SK-N-SH (cell line): Measurements from ENCODE around the gene ANXA11. TPM values are rescaled to one million over a fixed set of nuclear protein-coding genes. Genes with fewer than 3 reads are reported as not detected.

ENCODE experiments used
- CTCF ChIA-PET: fragments of 300-600, 350-600 bp; formaldehyde crosslinking; extraction: SDS; loops from one replicate; lab custom pipeline; 2021; lab: Yijun Ruan, JAX
- POLR2A ChIA-PET: fragments of 350-600 bp; sonication (Branson Sonifier 250); formaldehyde crosslinking; extraction: SDS; loops from one replicate; lab custom pipeline; 2020; ENCODE audit warnings: antibody characterized with exemption, inconsistent platforms; lab: Yijun Ruan, JAX
- DNase-seq: peaks from one replicate; pipeline ENCODE4 v3.0.0; 2012
- H2AFZ ChIP-seq: fragments of 200-600 bp; sonication (generic); 2 replicates; pipeline ENCODE4 v1.8.1; 2016; ENCODE audit warnings: antibody characterized with exemption, mild to moderate bottlenecking, low read depth
- H3F3A ChIP-seq: fragments of 200-600 bp; sonication (generic); replicated peaks from 2 replicates; pipeline ENCODE3; 2016; ENCODE audit warnings: antibody characterized with exemption, mild to moderate bottlenecking; ENCODE audit not compliant: insufficient read depth
- H3K27ac ChIP-seq, 2 experiments: fragments of 200-500 bp in 1 of 2; fragments of 200-600 bp in 1 of 2; sonication (Bioruptor generic) in 1 of 2; sonication (generic), shearing (Covaris generic) in 1 of 2; 2 replicates each; pipeline versions ENCODE4 v1.5.1 to v1.6.1; 2014 to 2016; ENCODE audit warnings: low read depth in 2 of 2, inconsistent platforms in 1 of 2, low read length in 1 of 2, mild to moderate bottlenecking in 1 of 2, mixed read lengths in 1 of 2
- H3K27me3 ChIP-seq: fragments of 200-600 bp; sonication (generic), shearing (Covaris generic); 2 replicates; pipeline ENCODE4 v1.6.1; 2016; ENCODE audit warnings: mixed run types; ENCODE audit not compliant: insufficient read depth
- H3K36me3 ChIP-seq, 2 experiments: fragments of 200-500 bp in 1 of 2; fragments of 200-600 bp in 1 of 2; sonication (Bioruptor generic) in 1 of 2; sonication (generic) in 1 of 2; replicated peaks in 1 of 2; 2 replicates each; pipeline versions ENCODE3 to v1.5.1; 2014 to 2016; ENCODE audit warnings: low read length in 1 of 2, mild to moderate bottlenecking in 1 of 2; ENCODE audit not compliant: insufficient read depth in 2 of 2, control insufficient read depth in 1 of 2
- H3K4me1 ChIP-seq, 2 experiments: fragments of 200-500 bp in 1 of 2; fragments of 200-600 bp in 1 of 2; sonication (Bioruptor generic) in 1 of 2; sonication (generic), shearing (Covaris generic) in 1 of 2; 2 replicates each; pipeline versions ENCODE4 v1.5.1 to v1.6.1; 2014 to 2016; ENCODE audit warnings: low read depth in 1 of 2, low read length in 1 of 2, mixed run types in 1 of 2; ENCODE audit not compliant: insufficient read depth in 2 of 2, control insufficient read depth in 1 of 2
- H3K4me2 ChIP-seq: fragments of 200-600 bp; sonication (generic), shearing (Covaris generic); 2 replicates; pipeline ENCODE4 v1.6.1; 2017; ENCODE audit warnings: mixed run types
- H3K4me3 ChIP-seq, 2 experiments: fragments of 200-500 bp in 1 of 2; fragments of 200-600 bp in 1 of 2; sonication (Bioruptor generic) in 1 of 2; sonication (generic), shearing (Covaris generic) in 1 of 2; 2 replicates each; pipeline versions ENCODE4 v1.5.1 to v1.8.1; 2014 to 2016; ENCODE audit warnings: low read depth in 2 of 2, inconsistent platforms in 1 of 2, low read length in 1 of 2, mild to moderate bottlenecking in 1 of 2, mixed read lengths in 1 of 2, moderate library complexity in 1 of 2
- H3K79me2 ChIP-seq: fragments of 200-600 bp; sonication (generic); 2 replicates; pipeline ENCODE4 v1.8.1; 2017; ENCODE audit warnings: mild to moderate bottlenecking; ENCODE audit not compliant: insufficient read depth
- H3K9ac ChIP-seq: fragments of 200-600 bp; sonication (generic); 2 replicates; pipeline ENCODE4 v1.6.1; 2017; ENCODE audit warnings: mixed run types
- H3K9me2 ChIP-seq: fragments of 200-600 bp; sonication (generic); 2 replicates; pipeline ENCODE4 v1.6.1; 2017; ENCODE audit warnings: mixed run types
- H3K9me3 ChIP-seq: fragments of 200-600 bp; sonication (generic); 2 replicates; pipeline ENCODE4 v1.6.1; 2017; ENCODE audit warnings: mixed run types, mild to moderate bottlenecking, moderate library complexity
- H4K20me1 ChIP-seq: fragments of 200-600 bp; sonication (generic); 2 replicates; pipeline ENCODE4 v1.6.1; 2017; ENCODE audit warnings: mild to moderate bottlenecking, mixed run types; ENCODE audit not compliant: insufficient read depth
- CTCF ChIP-seq: fragments of 200-600 bp; sonication (generic); IDR thresholded peaks from 2 replicates; pipeline ENCODE4 v1.6.1; 2017; ENCODE audit warnings: antibody characterized with exemption, mild to moderate bottlenecking, moderate library complexity
- EZH2phosphoT487 ChIP-seq: fragments of 200-600 bp; sonication (generic); IDR thresholded peaks from 2 replicates; pipeline ENCODE4 v1.6.1; 2017; ENCODE audit warnings: low read depth, mixed run types, mild to moderate bottlenecking, antibody characterized with exemption, moderate library complexity, borderline replicate concordance
- FOSL2 ChIP-seq: IDR thresholded peaks from 2 replicates; pipeline ENCODE4 v1.4.0; 2012; ENCODE audit warnings: low read depth, mild to moderate bottlenecking, moderate library complexity, borderline replicate concordance
- GABPA ChIP-seq: IDR thresholded peaks from 2 replicates; pipeline ENCODE4 v1.4.0; 2012; ENCODE audit warnings: low read depth, mild to moderate bottlenecking
- GATA2 ChIP-seq: sonication (generic); formaldehyde crosslinking; IDR thresholded peaks from 2 replicates; pipeline ENCODE4 v1.5.0; 2020; ENCODE audit warnings: mild to moderate bottlenecking, missing genetic modification reagents
- IRF3 ChIP-seq: fragments of 150-350 bp; IDR thresholded peaks from 2 replicates; pipeline ENCODE4 v1.6.1; 2016; ENCODE audit warnings: mild to moderate bottlenecking, low read depth, low read length
- MAX ChIP-seq: IDR thresholded peaks from 2 replicates; pipeline ENCODE4 v1.4.0; 2012; ENCODE audit warnings: low read depth
- MEF2A ChIP-seq: IDR thresholded peaks from 2 replicates; pipeline ENCODE4 v1.4.0; 2012; ENCODE audit warnings: low read depth, borderline replicate concordance
- MXI1 ChIP-seq: IDR thresholded peaks from 2 replicates; pipeline ENCODE4 v1.6.1; 2012; ENCODE audit warnings: mild to moderate bottlenecking, low read depth, low read length, improper control_type of control experiment
- PBX3 ChIP-seq: IDR thresholded peaks from 2 replicates; pipeline ENCODE4; 2012
- RCOR1 ChIP-seq: fragments of 150-350 bp; IDR thresholded peaks from 2 replicates; pipeline ENCODE4 v1.6.1; 2017; ENCODE audit warnings: antibody characterized with exemption, low read length
- REST ChIP-seq: IDR thresholded peaks from 2 replicates; pipeline ENCODE4 v1.6.1; 2012; ENCODE audit warnings: mild to moderate bottlenecking, low read depth, low read length, moderate library complexity
- RFX5 ChIP-seq: IDR thresholded peaks from 2 replicates; pipeline ENCODE4 v1.6.1; 2012; ENCODE audit warnings: mild to moderate bottlenecking, improper control_type of control experiment, low read length
- RXRA ChIP-seq: IDR thresholded peaks from 2 replicates; pipeline ENCODE4 v1.4.0; 2012; ENCODE audit warnings: low read depth, mild to moderate bottlenecking, borderline replicate concordance
- SMC3 ChIP-seq: IDR thresholded peaks from 2 replicates; pipeline ENCODE4 v1.6.1; 2012; ENCODE audit warnings: low read depth, low read length, improper control_type of control experiment
- TCF12 ChIP-seq: IDR thresholded peaks from 2 replicates; pipeline ENCODE4 v1.4.0; 2012
- TEAD4 ChIP-seq: IDR thresholded peaks from 2 replicates; pipeline ENCODE4 v1.4.0; 2012; ENCODE audit warnings: mild to moderate bottlenecking, borderline replicate concordance; ENCODE audit not compliant: insufficient read depth
- USF2 ChIP-seq: fragments of 150-350 bp; IDR thresholded peaks from 2 replicates; pipeline ENCODE4 v1.6.1; 2017; ENCODE audit warnings: antibody characterized with exemption, low read length, low read depth, borderline replicate concordance
- ZBTB33 ChIP-seq: IDR thresholded peaks from 2 replicates; pipeline ENCODE4 v1.4.0; 2012; ENCODE audit warnings: low read depth, borderline replicate concordance
- WGBS: methylation state at CpG from one replicate; pipeline ENCODE4 v1.1.6; 2017; ENCODE audit warnings: low lambda C conversion rate; 5-methylcytosine and 5-hydroxymethylcytosine counted together
- polyA plus RNA-seq, 3 experiments: library from polyadenylated mRNA; depleted of rRNA; stranded (reverse); fragments of >200 nt; gene quantifications; 2 replicates each; pipeline ENCODE4 v1.2.3, GENCODE V29; 2012

Gene ANXA11
- polyA plus RNA-seq, 1 of the 3 experiments (the other 2 are of a cell fraction) = 53.6 TPM

GRCh38 chr10:80136134-80136571 lies 69.2 kb downstream of the ANXA11 start:
- peaks cover 23% of the 10 kb centered on the region; the same call in 1 of the 2 replicates for H3K27me3 ChIP-seq
- 83% methylated on average over 4 of the region's 8 CpGs for WGBS
- no peak overlapping the region for H3K27ac ChIP-seq
- no peak for DNase-seq
- H3K36me3 ChIP-seq = no peaks in the 10 kb centered on the region
- ChIA-PET CTCF (no interaction called here), POLR2A (no interaction called here)
- H4K20me1 ChIP-seq = no peaks in the 10 kb centered on the region
- H3F3A ChIP-seq = no peaks in the 10 kb centered on the region
- no peaks in the 10 kb centered on the region for H3K9me3 ChIP-seq
- no peaks in the 10 kb centered on the region for H3K9me2 ChIP-seq
- no peak overlapping the region for H3K9ac ChIP-seq
- TF ChIP-seq GATA2 (CRISPR knock-in tag) = no peak
- no peak for TF ChIP-seq RCOR1
- TF ChIP-seq TEAD4 = no peak
- TF ChIP-seq RFX5 = no peak
- no peak for TF ChIP-seq MAX
- no peak for TF ChIP-seq SMC3
- no peak for TF ChIP-seq GABPA
- TF ChIP-seq FOSL2 = no peak
- no peak for TF ChIP-seq ZBTB33
- no peak for TF ChIP-seq TCF12
- no peak for TF ChIP-seq USF2
- no peak for TF ChIP-seq MXI1
- TF ChIP-seq PBX3 = no peak
- no peak for TF ChIP-seq RXRA
- no peak for TF ChIP-seq IRF3
- no peak for TF ChIP-seq CTCF
- TF ChIP-seq EZH2phosphoT487 = no peak
- TF ChIP-seq MEF2A = no peak
- no peak for TF ChIP-seq REST
- TF ChIP-seq, all 33 proteins: peak for 0
- Histone ChIP-seq H3K79me2 (no peaks in the 10 kb centered on the region), H3K4me2 (no peak overlapping the region), H2AFZ (no peak overlapping the region), H3K4me1 (no peaks in the 10 kb centered on the region; a peak in 1 of 4 replicates), H3K4me3 (no peak overlapping the region)
